Progenitor cell of endocrine pancreas (in vitro differentiated cells): ENCODE measurements around the gene KEAP1. TPM values are rescaled to one million over a fixed set of nuclear protein-coding genes. Genes with fewer than 3 reads are reported as not detected.

Experiments
- DNase-seq: peaks from one replicate; pipeline ENCODE4 v3.0.0; 2021; ENCODE audit warnings: low spot score; ENCODE audit not compliant: unreplicated experiment
- H3K27ac Mint-ChIP-seq: 2 replicates; pipeline ENCODE4 v1.8.0; 2021; ENCODE audit warnings: mild to moderate bottlenecking, moderate library complexity, mixed read lengths
- H3K27me3 Mint-ChIP-seq: 2 replicates; pipeline ENCODE4 v1.8.0; 2021; ENCODE audit warnings: mixed read lengths
- H3K36me3 Mint-ChIP-seq: 2 replicates; pipeline ENCODE4 v1.8.0; 2022; ENCODE audit warnings: mixed read lengths; ENCODE audit not compliant: insufficient read depth
- H3K4me1 Mint-ChIP-seq: 2 replicates; pipeline ENCODE4 v1.8.0; 2021; ENCODE audit warnings: low read depth, mixed read lengths
- H3K4me3 Mint-ChIP-seq: 2 replicates; pipeline ENCODE4 v1.8.0; 2021; ENCODE audit warnings: low read depth, mild to moderate bottlenecking, moderate library complexity, mixed read lengths
- H3K9me3 Mint-ChIP-seq: 2 replicates; pipeline ENCODE4 v1.8.0; 2021; ENCODE audit warnings: low read depth, mixed read lengths
- total RNA-seq: library from RNA; stranded (reverse); gene quantifications from 2 replicates; pipeline ENCODE4 v1.2.1, GENCODE V29; 2021
- TF ChIP-seq, protein P1 (sequence below): fragments of 200-600 bp; sonication (generic); IDR thresholded peaks from one replicate; pipeline ENCODE4 v1.5.0; 2021; ENCODE audit warnings: antibody characterized with exemption, mild to moderate bottlenecking; ENCODE audit not compliant: unreplicated experiment

KEAP1 gene
- total RNA-seq, 1 donor from 2014 or later = 76.6 TPM

DNA sequence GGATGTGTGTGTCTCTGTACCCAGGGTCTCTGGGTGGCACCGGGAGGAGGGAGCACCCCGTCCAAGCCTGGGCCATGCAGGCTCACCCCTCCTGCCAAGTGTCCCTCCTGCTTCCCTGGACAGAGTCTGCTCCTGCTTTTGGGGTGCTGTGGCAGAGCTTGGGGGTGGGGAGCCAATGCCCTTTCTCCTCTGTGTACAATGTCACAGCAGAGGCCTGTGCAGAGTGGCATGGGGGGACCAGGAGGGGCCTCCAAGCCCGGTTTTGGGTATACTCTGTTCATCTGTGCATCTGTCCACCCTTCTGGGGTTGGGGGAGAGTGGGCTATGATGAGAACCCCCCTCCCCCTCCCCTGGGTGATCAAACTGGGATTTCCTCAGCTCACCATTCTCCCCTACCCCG lies 49.3 kb downstream of the KEAP1 start:
- Mint-ChIP-seq H3K36me3 (no peaks in the 10 kb centered on the region), H3K27ac (no peak overlapping the region), H3K4me1 (no peaks in the 10 kb centered on the region), H3K4me3 (no peak overlapping the region), H3K9me3 (no peaks in the 10 kb centered on the region), H3K27me3 (peaks cover 24% of the 10 kb centered on the region)
- TF ChIP-seq, protein P1, sequence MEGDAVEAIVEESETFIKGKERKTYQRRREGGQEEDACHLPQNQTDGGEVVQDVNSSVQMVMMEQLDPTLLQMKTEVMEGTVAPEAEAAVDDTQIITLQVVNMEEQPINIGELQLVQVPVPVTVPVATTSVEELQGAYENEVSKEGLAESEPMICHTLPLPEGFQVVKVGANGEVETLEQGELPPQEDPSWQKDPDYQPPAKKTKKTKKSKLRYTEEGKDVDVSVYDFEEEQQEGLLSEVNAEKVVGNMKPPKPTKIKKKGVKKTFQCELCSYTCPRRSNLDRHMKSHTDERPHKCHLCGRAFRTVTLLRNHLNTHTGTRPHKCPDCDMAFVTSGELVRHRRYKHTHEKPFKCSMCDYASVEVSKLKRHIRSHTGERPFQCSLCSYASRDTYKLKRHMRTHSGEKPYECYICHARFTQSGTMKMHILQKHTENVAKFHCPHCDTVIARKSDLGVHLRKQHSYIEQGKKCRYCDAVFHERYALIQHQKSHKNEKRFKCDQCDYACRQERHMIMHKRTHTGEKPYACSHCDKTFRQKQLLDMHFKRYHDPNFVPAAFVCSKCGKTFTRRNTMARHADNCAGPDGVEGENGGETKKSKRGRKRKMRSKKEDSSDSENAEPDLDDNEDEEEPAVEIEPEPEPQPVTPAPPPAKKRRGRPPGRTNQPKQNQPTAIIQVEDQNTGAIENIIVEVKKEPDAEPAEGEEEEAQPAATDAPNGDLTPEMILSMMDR = no peak
- no peak for DNase-seq

DNA sequence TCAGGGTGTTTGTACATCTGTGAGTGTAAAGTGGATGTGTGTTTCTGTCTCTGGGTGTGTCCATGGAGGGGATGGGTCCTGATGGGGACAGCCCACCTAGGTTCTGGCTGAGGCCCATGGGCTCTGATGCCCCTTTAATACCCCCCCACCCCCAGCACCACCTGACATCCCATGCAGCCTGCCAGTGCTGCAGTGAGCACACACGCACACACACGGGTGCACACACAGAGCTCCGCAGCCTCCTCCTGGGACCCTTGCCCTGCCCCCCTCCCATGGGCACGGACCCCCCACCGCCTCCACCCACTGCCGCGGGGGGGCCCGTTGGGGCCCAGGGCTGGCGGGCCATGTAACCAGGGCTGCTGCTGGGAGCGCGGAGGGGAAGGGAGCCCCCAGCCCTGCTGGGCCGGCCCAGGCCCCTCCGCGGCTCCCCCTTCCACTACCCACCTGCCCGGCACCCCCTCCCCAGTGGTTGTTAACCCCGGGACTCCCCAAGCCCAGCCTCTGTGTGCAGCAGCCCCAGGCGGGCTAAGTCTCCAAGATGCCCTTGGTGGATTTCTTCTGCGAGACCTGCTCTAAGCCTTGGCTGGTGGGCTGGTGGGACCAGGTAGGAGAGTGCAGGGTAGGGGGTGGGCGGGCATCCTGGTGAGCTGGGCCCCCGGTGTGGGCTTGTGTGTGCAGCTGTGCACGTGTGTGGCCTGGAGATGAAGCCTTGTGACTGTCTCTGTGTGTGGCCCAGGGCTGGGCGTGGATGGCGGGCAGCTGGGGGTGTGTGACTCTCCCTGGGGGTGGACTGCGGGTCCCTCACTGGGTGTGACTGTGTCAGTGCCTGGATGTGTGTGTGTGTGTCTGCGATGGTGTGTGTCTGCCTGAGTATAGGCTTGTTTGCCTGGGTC lies 50.2 kb downstream of the KEAP1 start:
- H3K27ac Mint-ChIP-seq = no peak overlapping the region
- H3K4me3 Mint-ChIP-seq = no peak overlapping the region
- H3K27me3 Mint-ChIP-seq = peaks cover 27% of the 10 kb centered on the region
- no peaks in the 10 kb centered on the region for H3K4me1 Mint-ChIP-seq
- no peaks in the 10 kb centered on the region for H3K36me3 Mint-ChIP-seq
- no peaks in the 10 kb centered on the region for H3K9me3 Mint-ChIP-seq
- DNase-seq = no peak
- TF ChIP-seq, protein P1 = no peak

DNA sequence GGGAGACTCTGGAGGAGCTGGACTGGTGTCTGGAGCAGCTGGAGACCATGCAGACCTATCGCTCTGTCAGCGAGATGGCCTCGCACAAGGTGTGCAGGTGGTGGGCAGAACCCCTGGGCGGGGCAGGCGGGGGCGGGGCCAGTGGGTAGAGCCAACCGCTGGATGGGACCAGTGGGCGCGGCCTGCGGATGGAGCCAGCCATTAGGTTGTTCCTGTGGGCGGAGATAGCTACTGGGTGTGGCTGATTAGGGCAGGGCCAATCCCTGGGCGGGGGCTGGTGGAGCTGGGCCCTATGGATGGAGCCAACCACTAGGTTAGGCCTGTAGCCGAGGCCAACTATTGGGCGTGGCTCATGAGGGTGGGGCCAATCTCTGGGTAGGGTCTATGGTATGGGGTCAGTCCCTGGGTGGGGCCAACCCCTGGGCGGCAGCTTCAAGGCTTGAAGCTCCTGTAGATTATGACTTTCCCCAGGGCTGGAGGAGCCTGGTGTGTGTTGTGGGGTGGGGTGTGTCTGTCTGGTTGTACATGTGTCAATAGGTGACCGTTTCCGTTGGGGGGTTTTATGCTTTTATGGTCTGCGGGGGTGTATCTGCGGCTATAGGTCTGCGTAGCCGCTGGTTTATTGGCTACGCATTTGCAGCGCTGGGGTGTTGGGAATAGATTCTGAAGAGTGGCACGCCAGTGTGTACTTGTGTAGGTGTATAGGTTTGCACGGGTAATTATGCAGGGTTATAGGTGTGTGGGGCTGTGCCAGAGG lies 52.1 kb downstream of the KEAP1 start:
- no peak for DNase-seq
- no peaks in the 10 kb centered on the region for H3K36me3 Mint-ChIP-seq
- TF ChIP-seq, protein P1 = no peak
- H3K4me1 Mint-ChIP-seq = no peaks in the 10 kb centered on the region
- peaks cover 30% of the 10 kb centered on the region for H3K27me3 Mint-ChIP-seq
- H3K9me3 Mint-ChIP-seq = no peaks in the 10 kb centered on the region
- no peak overlapping the region for H3K4me3 Mint-ChIP-seq
- no peak overlapping the region for H3K27ac Mint-ChIP-seq

DNA sequence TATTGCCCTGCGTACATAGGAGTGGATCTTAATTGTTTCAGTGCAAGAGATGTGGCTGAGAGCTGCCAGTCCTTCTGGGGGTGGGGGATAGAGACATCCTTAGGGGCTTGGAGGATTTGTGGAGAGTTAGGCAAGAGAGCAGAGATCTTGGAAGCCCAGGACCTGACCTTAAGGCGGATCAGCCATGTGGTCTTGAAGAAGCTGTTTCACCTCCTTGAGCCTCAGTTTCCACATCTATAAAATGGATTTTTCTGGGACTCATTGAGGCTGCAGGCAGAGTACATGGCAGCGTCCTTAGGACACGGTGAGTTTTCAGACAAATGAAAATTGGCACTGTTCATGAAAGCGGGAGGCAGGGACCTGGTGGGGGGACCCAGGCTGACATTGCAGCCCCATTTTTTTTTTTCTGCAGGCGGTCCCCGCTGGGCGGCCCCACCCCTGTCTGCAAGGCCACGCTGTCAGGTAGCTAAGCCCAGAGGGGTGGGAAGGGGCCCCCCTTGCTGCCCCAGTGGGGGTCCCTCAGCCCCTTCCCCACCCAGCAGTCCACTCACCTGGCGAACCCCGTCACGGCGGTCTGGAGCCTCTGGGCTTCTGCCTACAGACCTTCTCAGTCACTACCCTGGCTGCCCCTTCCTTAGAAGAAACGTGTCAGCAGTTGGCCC lies 52.8 kb downstream of the KEAP1 start:
- Mint-ChIP-seq H3K4me1 (no peaks in the 10 kb centered on the region), H3K9me3 (no peaks in the 10 kb centered on the region), H3K27ac (no peak overlapping the region), H3K36me3 (no peaks in the 10 kb centered on the region), H3K4me3 (no peak overlapping the region), H3K27me3 (peaks cover 27% of the 10 kb centered on the region)
- TF ChIP-seq, protein P1 = no peak
- DNase-seq = no peak

DNA sequence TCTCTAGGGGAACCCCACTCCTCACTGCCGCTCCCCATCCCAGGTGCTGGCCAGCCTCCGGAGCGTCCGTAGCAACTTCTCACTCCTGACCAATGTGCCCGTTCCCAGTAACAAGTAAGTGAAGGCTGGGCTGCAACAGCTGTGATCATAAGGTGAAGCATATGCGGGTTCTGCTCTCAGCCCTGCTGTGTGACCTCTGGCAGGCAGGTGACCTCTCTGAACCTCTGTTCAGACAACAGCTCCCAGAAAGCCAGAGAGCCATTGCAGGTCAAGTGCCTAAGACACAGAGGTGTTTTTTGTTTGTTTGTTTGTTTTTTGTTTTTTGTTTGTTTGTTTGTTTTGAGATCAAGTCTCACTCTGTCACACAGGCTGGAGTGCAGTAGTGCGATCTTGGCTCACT lies 54.1 kb downstream of the KEAP1 start:
- H3K27me3 Mint-ChIP-seq = peaks cover 27% of the 10 kb centered on the region
- H3K4me1 Mint-ChIP-seq = no peaks in the 10 kb centered on the region
- no peak for DNase-seq
- no peaks in the 10 kb centered on the region for H3K9me3 Mint-ChIP-seq
- no peak overlapping the region for H3K4me3 Mint-ChIP-seq
- no peaks in the 10 kb centered on the region for H3K36me3 Mint-ChIP-seq
- H3K27ac Mint-ChIP-seq = no peak overlapping the region
- TF ChIP-seq, protein P1 = no peak
